Progenitor cell of endocrine pancreas (in vitro differentiated cells): ENCODE results near the gene RELT. TPM values are rescaled to one million over a fixed set of nuclear protein-coding genes. Genes with fewer than 3 reads are reported as not detected.

Experiments
- DNase-seq: peaks from one replicate; pipeline ENCODE4 v3.0.0; 2021; ENCODE audit warnings: low spot score; ENCODE audit not compliant: unreplicated experiment
- H3K27ac Mint-ChIP-seq: 2 replicates; pipeline ENCODE4 v1.8.0; 2021; ENCODE audit warnings: mild to moderate bottlenecking, moderate library complexity, mixed read lengths
- H3K27me3 Mint-ChIP-seq: 2 replicates; pipeline ENCODE4 v1.8.0; 2021; ENCODE audit warnings: mixed read lengths
- H3K36me3 Mint-ChIP-seq: 2 replicates; pipeline ENCODE4 v1.8.0; 2022; ENCODE audit warnings: mixed read lengths; ENCODE audit not compliant: insufficient read depth
- H3K4me1 Mint-ChIP-seq: 2 replicates; pipeline ENCODE4 v1.8.0; 2021; ENCODE audit warnings: low read depth, mixed read lengths
- H3K4me3 Mint-ChIP-seq: 2 replicates; pipeline ENCODE4 v1.8.0; 2021; ENCODE audit warnings: low read depth, mild to moderate bottlenecking, moderate library complexity, mixed read lengths
- H3K9me3 Mint-ChIP-seq: 2 replicates; pipeline ENCODE4 v1.8.0; 2021; ENCODE audit warnings: low read depth, mixed read lengths
- total RNA-seq: library from RNA; stranded (reverse); gene quantifications from 2 replicates; pipeline ENCODE4 v1.2.1, GENCODE V29; 2021
- TF ChIP-seq, protein P1 (sequence below): fragments of 200-600 bp; sonication (generic); IDR thresholded peaks from one replicate; pipeline ENCODE4 v1.5.0; 2021; ENCODE audit warnings: antibody characterized with exemption, mild to moderate bottlenecking; ENCODE audit not compliant: unreplicated experiment

The RELT gene
- total RNA-seq, 1 donor from 2014 or later = 5.3 TPM

DNA sequence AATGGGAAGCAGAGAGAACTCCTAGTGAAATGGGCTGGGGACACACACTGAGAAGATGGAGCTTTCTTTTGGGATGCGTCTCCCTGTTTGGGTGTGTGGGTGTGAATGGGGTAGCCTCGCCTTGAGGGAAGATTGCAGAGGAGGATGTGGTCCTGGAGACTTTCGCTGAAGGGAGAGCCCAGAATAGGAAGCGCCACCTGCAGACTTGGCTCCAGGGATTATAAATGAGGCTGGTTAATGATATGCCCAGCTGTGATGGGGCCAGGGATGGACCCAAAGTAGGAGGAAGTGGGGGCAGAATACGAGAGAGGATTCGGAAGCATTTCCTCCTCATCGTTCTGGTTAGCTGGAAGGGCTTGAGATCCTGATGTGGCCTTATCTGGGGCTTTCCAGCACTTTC, 13.7 kb downstream of the RELT start:
- Mint-ChIP-seq H3K36me3 (no peaks in the 10 kb centered on the region), H3K9me3 (no peaks in the 10 kb centered on the region), H3K27me3 (no peaks in the 10 kb centered on the region), H3K4me1 (peaks cover 12% of the 10 kb centered on the region), H3K4me3 (no peak overlapping the region), H3K27ac (no peak overlapping the region)
- TF ChIP-seq, protein P1, sequence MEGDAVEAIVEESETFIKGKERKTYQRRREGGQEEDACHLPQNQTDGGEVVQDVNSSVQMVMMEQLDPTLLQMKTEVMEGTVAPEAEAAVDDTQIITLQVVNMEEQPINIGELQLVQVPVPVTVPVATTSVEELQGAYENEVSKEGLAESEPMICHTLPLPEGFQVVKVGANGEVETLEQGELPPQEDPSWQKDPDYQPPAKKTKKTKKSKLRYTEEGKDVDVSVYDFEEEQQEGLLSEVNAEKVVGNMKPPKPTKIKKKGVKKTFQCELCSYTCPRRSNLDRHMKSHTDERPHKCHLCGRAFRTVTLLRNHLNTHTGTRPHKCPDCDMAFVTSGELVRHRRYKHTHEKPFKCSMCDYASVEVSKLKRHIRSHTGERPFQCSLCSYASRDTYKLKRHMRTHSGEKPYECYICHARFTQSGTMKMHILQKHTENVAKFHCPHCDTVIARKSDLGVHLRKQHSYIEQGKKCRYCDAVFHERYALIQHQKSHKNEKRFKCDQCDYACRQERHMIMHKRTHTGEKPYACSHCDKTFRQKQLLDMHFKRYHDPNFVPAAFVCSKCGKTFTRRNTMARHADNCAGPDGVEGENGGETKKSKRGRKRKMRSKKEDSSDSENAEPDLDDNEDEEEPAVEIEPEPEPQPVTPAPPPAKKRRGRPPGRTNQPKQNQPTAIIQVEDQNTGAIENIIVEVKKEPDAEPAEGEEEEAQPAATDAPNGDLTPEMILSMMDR = no peak
- DNase-seq = no peak

DNA sequence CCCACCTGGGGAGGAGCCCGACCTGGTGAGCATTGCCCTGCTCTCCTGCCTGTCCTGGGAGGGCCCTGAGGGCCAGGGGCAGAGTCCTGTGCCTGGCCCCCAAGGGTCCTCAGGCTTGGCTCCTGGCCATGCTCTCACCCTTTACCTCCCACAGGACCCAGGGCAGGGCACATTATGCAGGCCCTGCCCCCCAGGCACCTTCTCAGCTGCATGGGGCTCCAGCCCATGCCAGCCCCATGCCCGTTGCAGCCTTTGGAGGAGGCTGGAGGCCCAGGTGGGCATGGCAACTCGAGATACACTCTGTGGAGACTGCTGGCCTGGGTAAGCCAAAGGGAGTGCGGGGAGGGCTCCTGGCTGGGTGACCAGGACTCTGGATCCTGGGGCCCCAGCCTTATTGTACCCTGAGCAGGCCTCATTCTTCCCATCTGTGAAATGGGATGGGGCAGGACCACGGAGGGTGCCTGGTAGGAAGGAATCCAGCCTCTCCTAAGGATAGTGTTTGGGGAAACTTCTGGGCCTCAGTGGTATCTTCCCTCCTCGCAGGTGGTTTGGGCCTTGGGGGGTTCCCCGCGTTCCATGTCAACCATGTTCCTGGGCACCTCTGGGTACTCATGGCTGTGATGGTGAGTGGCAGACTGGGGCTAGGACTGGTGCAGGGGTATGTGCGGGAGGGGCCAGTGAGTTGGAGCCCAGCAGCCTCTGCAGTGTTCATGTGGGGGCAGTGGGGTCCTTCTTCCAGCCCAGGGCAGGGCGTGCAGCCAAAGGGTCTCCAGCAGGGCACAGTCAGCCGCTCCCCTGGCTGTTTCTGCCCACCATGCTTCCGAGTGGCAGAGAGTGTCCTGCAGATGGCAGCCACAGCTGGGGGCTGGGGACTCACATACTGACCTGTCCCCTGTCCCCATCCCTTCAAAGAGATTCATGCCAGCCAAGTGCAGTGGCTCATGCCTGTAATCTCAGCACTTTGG, 14.7 kb downstream of the RELT start:
- no peak overlapping the region for H3K4me3 Mint-ChIP-seq
- H3K4me1 Mint-ChIP-seq = peaks cover 5% of the 10 kb centered on the region
- no peaks in the 10 kb centered on the region for H3K36me3 Mint-ChIP-seq
- no peaks in the 10 kb centered on the region for H3K9me3 Mint-ChIP-seq
- H3K27me3 Mint-ChIP-seq = no peaks in the 10 kb centered on the region
- H3K27ac Mint-ChIP-seq = no peak overlapping the region
- no peak for DNase-seq
- TF ChIP-seq, protein P1 = no peak

- H3K4me1 Mint-ChIP-seq = peaks cover 4% of the 10 kb centered on the region
- TF ChIP-seq, protein P1 = no peak
- no peaks in the 10 kb centered on the region for H3K9me3 Mint-ChIP-seq
- H3K27ac Mint-ChIP-seq = no peak overlapping the region
- DNase-seq = no peak
- H3K27me3 Mint-ChIP-seq = no peaks in the 10 kb centered on the region
- H3K36me3 Mint-ChIP-seq = no peaks in the 10 kb centered on the region
- H3K4me3 Mint-ChIP-seq = no peak overlapping the region
These were observed 15.5 kb downstream of the RELT start for GRCh38 chr11:73391665-73392064.

GRCh38 chr11:73392108-73393010, 16.2 kb downstream of the RELT start:
- TF ChIP-seq, protein P1 = no peak
- Mint-ChIP-seq H3K27me3 (no peaks in the 10 kb centered on the region), H3K36me3 (no peaks in the 10 kb centered on the region), H3K4me3 (no peak overlapping the region), H3K9me3 (no peaks in the 10 kb centered on the region), H3K27ac (no peak overlapping the region), H3K4me1 (peaks cover 4% of the 10 kb centered on the region)
- no peak for DNase-seq

DNA sequence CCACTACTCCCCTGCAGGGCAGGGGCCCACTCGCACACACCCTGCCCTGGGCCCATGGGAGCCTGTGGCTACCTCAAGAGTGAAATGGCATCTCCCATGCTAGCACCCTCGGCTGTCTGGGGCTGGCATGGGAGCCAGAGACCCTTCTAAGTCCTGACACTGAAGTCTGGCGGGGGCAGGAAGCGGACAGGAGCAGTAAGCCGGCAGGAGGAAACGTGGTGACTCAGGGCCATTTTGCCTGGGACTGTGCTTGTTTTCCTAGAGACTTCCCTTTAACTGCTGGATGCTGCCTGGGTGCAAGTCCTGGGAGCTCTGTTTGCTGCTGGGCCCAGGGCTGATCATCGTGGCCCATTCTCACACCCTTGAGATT, 16.8 kb downstream of the RELT start:
- TF ChIP-seq, protein P1 = no peak
- no peak overlapping the region for H3K27ac Mint-ChIP-seq
- no peaks in the 10 kb centered on the region for H3K36me3 Mint-ChIP-seq
- DNase-seq = no peak
- no peaks in the 10 kb centered on the region for H3K27me3 Mint-ChIP-seq
- no peaks in the 10 kb centered on the region for H3K9me3 Mint-ChIP-seq
- H3K4me3 Mint-ChIP-seq = no peak overlapping the region
- peaks cover 1% of the 10 kb centered on the region for H3K4me1 Mint-ChIP-seq
